H9 (cell line): ENCODE data around the gene AP4E1. TPM values are rescaled to one million over a fixed set of nuclear protein-coding genes. Genes with fewer than 3 reads are reported as not detected.

ENCODE experiments used
- DNase-seq: peaks from one replicate; pipeline ENCODE4 v3.0.0-alpha.2; 2017
- H2AFZ ChIP-seq: one replicate; pipeline ENCODE4 v1.6.1; 2013; ENCODE audit warnings: mild to moderate bottlenecking, low read length, control low read depth, moderate library complexity
- H2AK5ac ChIP-seq: 2 replicates; pipeline ENCODE4 v1.6.1; 2013; ENCODE audit warnings: low read length, control low read depth, mixed read lengths; ENCODE audit not compliant: insufficient read length
- H2BK120ac ChIP-seq: one replicate; pipeline ENCODE4 v1.6.1; 2013; ENCODE audit warnings: low read depth, mild to moderate bottlenecking, low read length, control low read depth, inconsistent platforms; ENCODE audit not compliant: poor library complexity, severe bottlenecking
- H2BK12ac ChIP-seq: 2 replicates; pipeline ENCODE4 v1.6.1; 2013; ENCODE audit warnings: low read length, control low read depth, mixed read lengths, low read depth; ENCODE audit not compliant: insufficient read length
- H2BK15ac ChIP-seq: 2 replicates; pipeline ENCODE4 v1.6.1; 2013; ENCODE audit warnings: low read depth, low read length, control low read depth
- H2BK20ac ChIP-seq: one replicate; pipeline ENCODE4 v1.6.1; 2013; ENCODE audit warnings: low read depth, mild to moderate bottlenecking, low read length, control low read depth, inconsistent platforms; ENCODE audit not compliant: poor library complexity, severe bottlenecking
- H2BK5ac ChIP-seq: 2 replicates; pipeline ENCODE4 v1.6.1; 2013; ENCODE audit warnings: low read length, control low read depth, mixed read lengths; ENCODE audit not compliant: insufficient read length
- H3K14ac ChIP-seq: 2 replicates; pipeline ENCODE4 v1.6.1; 2013; ENCODE audit warnings: low read length, control low read depth; ENCODE audit not compliant: insufficient read depth
- H3K18ac ChIP-seq: 2 replicates; pipeline ENCODE4 v1.6.1; 2013; ENCODE audit warnings: low read depth, mild to moderate bottlenecking, mixed read lengths, low read length, control low read depth; ENCODE audit not compliant: insufficient read length
- H3K23ac ChIP-seq: 2 replicates; pipeline ENCODE4 v1.6.1; 2013; ENCODE audit warnings: low read length, control low read depth, mixed read lengths, low read depth; ENCODE audit not compliant: insufficient read length
- H3K23me2 ChIP-seq: 2 replicates; pipeline ENCODE4 v1.6.1; 2013; ENCODE audit warnings: low read depth, mild to moderate bottlenecking, mixed read lengths, low read length, control low read depth; ENCODE audit not compliant: insufficient read length, poor library complexity, severe bottlenecking
- H3K27ac ChIP-seq: 2 replicates; pipeline ENCODE4 v1.5.1; 2013; ENCODE audit warnings: low read length, control low read depth, mixed read lengths, low read depth; ENCODE audit not compliant: insufficient read length
- H3K27me3 ChIP-seq: 2 replicates; pipeline ENCODE4 v1.6.1; 2013; ENCODE audit warnings: low read length, control low read depth, inconsistent platforms; ENCODE audit not compliant: insufficient read depth
- H3K4ac ChIP-seq: 2 replicates; pipeline ENCODE4 v1.6.1; 2013; ENCODE audit warnings: low read depth, mild to moderate bottlenecking, control low read depth, inconsistent platforms, low read length, moderate library complexity
- H3K4me1 ChIP-seq: 2 replicates; pipeline ENCODE4 v1.6.1; 2013; ENCODE audit warnings: low read length, control low read depth, inconsistent platforms; ENCODE audit not compliant: insufficient read depth
- H3K4me2 ChIP-seq: 2 replicates; pipeline ENCODE4 v1.6.1; 2013; ENCODE audit warnings: low read length, control low read depth, mixed read lengths; ENCODE audit not compliant: insufficient read length, insufficient read depth
- H3K56ac ChIP-seq: 2 replicates; pipeline ENCODE4 v1.6.1; 2013; ENCODE audit warnings: low read depth, mild to moderate bottlenecking, mixed read lengths, low read length, control low read depth; ENCODE audit not compliant: insufficient read length
- H3K79me1 ChIP-seq: 2 replicates; pipeline ENCODE4 v1.6.1; 2013; ENCODE audit warnings: low read depth, mild to moderate bottlenecking, moderate library complexity, low read length, control low read depth, inconsistent platforms; ENCODE audit not compliant: insufficient read depth, poor library complexity, severe bottlenecking
- H3K79me2 ChIP-seq: 2 replicates; pipeline ENCODE4 v1.6.1; 2013; ENCODE audit warnings: low read length, control low read depth, inconsistent platforms; ENCODE audit not compliant: insufficient read depth
- H3K9ac ChIP-seq: 2 replicates; pipeline ENCODE4 v1.6.1; 2013; ENCODE audit warnings: low read length, control low read depth, mixed read lengths; ENCODE audit not compliant: insufficient read length; ENCODE audit errors: extremely low read depth
- H3K9me3 ChIP-seq: one replicate; pipeline ENCODE4 v1.6.1; 2013; ENCODE audit warnings: low read depth, low read length, inconsistent platforms; ENCODE audit not compliant: control insufficient read depth
- H3T11ph ChIP-seq: one replicate; pipeline ENCODE4 v1.6.1; 2013; ENCODE audit warnings: mild to moderate bottlenecking, low read length, control low read depth, inconsistent platforms
- H4K20me1 ChIP-seq: one replicate; pipeline ENCODE4 v1.6.1; 2013; ENCODE audit not compliant: control insufficient read depth, insufficient read length, insufficient read depth
- H4K5ac ChIP-seq: 2 replicates; pipeline ENCODE4 v1.6.1; 2013; ENCODE audit warnings: low read depth, mild to moderate bottlenecking, mixed read lengths, low read length, control low read depth; ENCODE audit not compliant: insufficient read length
- H4K8ac ChIP-seq: replicated peaks from 2 replicates; pipeline ENCODE4 v1.6.1; 2013; ENCODE audit warnings: low read length, control low read depth, mixed read lengths, low read depth; ENCODE audit not compliant: insufficient read length
- H4K91ac ChIP-seq: 2 replicates; pipeline ENCODE4 v1.6.1; 2013; ENCODE audit warnings: low read depth, mild to moderate bottlenecking, moderate library complexity, mixed read lengths, low read length, control low read depth; ENCODE audit not compliant: insufficient read length
- H3K27ac Mint-ChIP-seq, 3 experiments: 2 replicates in 2 of 3; 3 replicates in 1 of 3; pipeline ENCODE4 v1.8.0; 2020 to 2021; ENCODE audit warnings: mixed read lengths in 3 of 3, mild to moderate bottlenecking in 1 of 3, moderate library complexity in 1 of 3
- H3K27me3 Mint-ChIP-seq: 2 replicates; pipeline ENCODE4 v1.8.0; 2021; ENCODE audit warnings: low read depth, mild to moderate bottlenecking, moderate library complexity, mixed read lengths
- H3K36me3 Mint-ChIP-seq, 3 experiments: 2 replicates in 2 of 3; 3 replicates in 1 of 3; pipeline ENCODE4 v1.8.0; 2020 to 2021; ENCODE audit warnings: low read depth in 3 of 3, mixed read lengths in 3 of 3; ENCODE audit not compliant: insufficient read depth in 1 of 3
- H3K4me1 Mint-ChIP-seq, 2 experiments: 2 replicates each; pipeline ENCODE4 v1.8.0; 2020; ENCODE audit warnings: mixed read lengths in 2 of 2
- H3K4me3 Mint-ChIP-seq, 2 experiments: 2 replicates in 1 of 2; 3 replicates in 1 of 2; pipeline ENCODE4 v1.8.0; 2020 to 2021; ENCODE audit warnings: mild to moderate bottlenecking in 2 of 2, mixed read lengths in 2 of 2, moderate library complexity in 1 of 2
- H3K9me3 Mint-ChIP-seq, 2 experiments: 2 replicates in 1 of 2; 3 replicates in 1 of 2; pipeline ENCODE4 v1.8.0; 2020; ENCODE audit warnings: mild to moderate bottlenecking in 2 of 2, mixed read lengths in 2 of 2, moderate library complexity in 1 of 2
- CTCF ChIP-seq: fragments of 200-600 bp; sonication (generic); conservative IDR thresholded peaks from 3 replicates; pipeline ENCODE4 v1.8.0; 2021; ENCODE audit warnings: antibody characterized with exemption, mild to moderate bottlenecking
- WGBS: extraction: QIAGEN DNeasy Blood & Tissue Kit; methylation state at CpG from one replicate; pipeline ENCODE4 v1.1.7; 2013; ENCODE audit warnings: missing lambda C conversion rate, low lambda C conversion rate, mixed read lengths; ENCODE audit not compliant: insufficient read length; ENCODE audit errors: extremely low coverage; 5-methylcytosine and 5-hydroxymethylcytosine counted together
- total RNA-seq: library from RNA; stranded (reverse); gene quantifications from 2 replicates; pipeline ENCODE4 v1.2.1, GENCODE V29; 2021

The AP4E1 gene
- total RNA-seq, 1 experiment from 2014 or later, result 13.8 TPM

- H3K23me2 ChIP-seq, result no peaks in the 10 kb centered on the region
- WGBS, result no CpG with 5 or more reads among the region's 4 CpGs
- H3K79me2 ChIP-seq, result no peaks in the 10 kb centered on the region
- H3K27ac Mint-ChIP-seq, result no peak overlapping the region
- no peak overlapping the region for H4K5ac ChIP-seq
- no peak overlapping the region for H4K8ac ChIP-seq
- H4K20me1 ChIP-seq, result no peaks in the 10 kb centered on the region
- H3K9me3 Mint-ChIP-seq, result no peaks in the 10 kb centered on the region
- H4K91ac ChIP-seq, result no peak overlapping the region
- no peak overlapping the region for H3K56ac ChIP-seq
- DNase-seq, result no peak
- H3K27me3 Mint-ChIP-seq, result no peaks in the 10 kb centered on the region
- H3K36me3 Mint-ChIP-seq, result peaks cover 0 to 7% (median 0%) of the 10 kb centered on the region in 3 experiments; a peak in 2 of 7 replicates
- no peak overlapping the region for H3K4me3 Mint-ChIP-seq
- H3K27me3 ChIP-seq, result no peaks in the 10 kb centered on the region
- H3T11ph ChIP-seq, result no peak overlapping the region
- H3K23ac ChIP-seq, result no peak overlapping the region
- no peak overlapping the region for H3K9ac ChIP-seq
- H3K27ac ChIP-seq, result no peak overlapping the region
- no peaks in the 10 kb centered on the region for H3K4me1 Mint-ChIP-seq
- no peaks in the 10 kb centered on the region for H3K4me1 ChIP-seq
- H3K18ac ChIP-seq, result no peak overlapping the region
- H2BK15ac ChIP-seq, result no peak overlapping the region
- H3K4ac ChIP-seq, result no peak overlapping the region
- no peak overlapping the region for H2BK12ac ChIP-seq
- no peaks in the 10 kb centered on the region for H3K79me1 ChIP-seq
- no peak overlapping the region for H2AFZ ChIP-seq
- H2AK5ac ChIP-seq, result no peak overlapping the region
- no peak overlapping the region for H3K4me2 ChIP-seq
- H2BK5ac ChIP-seq, result no peak overlapping the region
- no peaks in the 10 kb centered on the region for H3K9me3 ChIP-seq
- no peak overlapping the region for H3K14ac ChIP-seq
- no peak overlapping the region for H2BK20ac ChIP-seq
- TF ChIP-seq CTCF, result no peak
- no peak overlapping the region for H2BK120ac ChIP-seq
Measured at GRCh38 chr15:50938525-50938924, 30.0 kb downstream of the AP4E1 start.
